Measurements from ENCODE around the gene GRIN2D. TPM values are rescaled to one million over a fixed set of nuclear protein-coding genes. Genes with fewer than 3 reads are reported as not detected.

GRIN2D gene
- total RNA-seq, 3 donors from 2014 or later = 0.26 to 0.46 (median 0.35) TPM

DNA sequence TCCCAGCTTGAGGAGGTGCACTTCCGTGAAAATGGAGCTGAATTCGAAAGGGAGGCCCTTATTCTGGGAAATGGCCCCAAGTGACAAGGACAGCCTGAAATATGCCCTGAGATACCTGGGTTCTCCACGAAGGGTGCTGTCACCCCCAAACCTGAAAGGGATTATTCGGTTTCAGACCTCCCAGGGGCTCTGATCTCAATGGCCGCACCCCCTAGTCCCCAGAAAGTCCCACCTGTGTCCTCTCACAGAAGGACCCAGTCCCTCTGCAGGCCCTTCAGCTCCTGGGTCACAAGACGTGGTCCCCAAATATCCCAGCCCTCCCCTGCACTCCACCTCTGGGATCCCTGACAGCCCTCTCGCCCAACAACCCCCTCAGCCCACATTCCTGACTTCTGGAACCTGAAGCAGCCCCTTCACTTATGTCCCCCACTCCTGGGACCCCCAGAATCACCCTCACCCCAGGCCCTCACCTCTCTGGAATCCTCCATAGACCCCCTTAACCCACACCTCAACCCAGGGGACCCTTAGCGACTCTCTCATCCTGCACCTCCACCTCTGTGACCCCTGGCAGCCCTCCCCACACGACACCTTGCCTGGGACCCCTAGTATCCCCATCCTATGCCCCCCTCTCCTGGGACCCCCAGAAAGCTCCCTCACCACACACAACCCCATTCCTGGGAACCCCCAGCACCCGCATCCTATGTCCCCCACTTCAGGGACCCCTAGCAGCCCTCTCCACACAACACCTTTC, 28.7 kb upstream of the GRIN2D start:
- H3K4me1 ChIP-seq (ENCODE audit: low read depth) = peaks cover 16% of the 10 kb centered on the region
- ATAC-seq = no peak
- peak in 2 of 3 donors; percentile 32 to 59 for DNase-seq
- intact Hi-C loops (cut with DNase I, micrococcal nuclease) = no loop called here
- H3K4me3 ChIP-seq = no peak overlapping the region
- TF ChIP-seq, protein P1, sequence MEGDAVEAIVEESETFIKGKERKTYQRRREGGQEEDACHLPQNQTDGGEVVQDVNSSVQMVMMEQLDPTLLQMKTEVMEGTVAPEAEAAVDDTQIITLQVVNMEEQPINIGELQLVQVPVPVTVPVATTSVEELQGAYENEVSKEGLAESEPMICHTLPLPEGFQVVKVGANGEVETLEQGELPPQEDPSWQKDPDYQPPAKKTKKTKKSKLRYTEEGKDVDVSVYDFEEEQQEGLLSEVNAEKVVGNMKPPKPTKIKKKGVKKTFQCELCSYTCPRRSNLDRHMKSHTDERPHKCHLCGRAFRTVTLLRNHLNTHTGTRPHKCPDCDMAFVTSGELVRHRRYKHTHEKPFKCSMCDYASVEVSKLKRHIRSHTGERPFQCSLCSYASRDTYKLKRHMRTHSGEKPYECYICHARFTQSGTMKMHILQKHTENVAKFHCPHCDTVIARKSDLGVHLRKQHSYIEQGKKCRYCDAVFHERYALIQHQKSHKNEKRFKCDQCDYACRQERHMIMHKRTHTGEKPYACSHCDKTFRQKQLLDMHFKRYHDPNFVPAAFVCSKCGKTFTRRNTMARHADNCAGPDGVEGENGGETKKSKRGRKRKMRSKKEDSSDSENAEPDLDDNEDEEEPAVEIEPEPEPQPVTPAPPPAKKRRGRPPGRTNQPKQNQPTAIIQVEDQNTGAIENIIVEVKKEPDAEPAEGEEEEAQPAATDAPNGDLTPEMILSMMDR (IDR thresholded peaks at IDR 0.05) = no peak
- H3K36me3 ChIP-seq (ENCODE audit: low read depth) = no peaks in the 10 kb centered on the region
- no peaks in the 10 kb centered on the region for H3K9me3 ChIP-seq

DNA sequence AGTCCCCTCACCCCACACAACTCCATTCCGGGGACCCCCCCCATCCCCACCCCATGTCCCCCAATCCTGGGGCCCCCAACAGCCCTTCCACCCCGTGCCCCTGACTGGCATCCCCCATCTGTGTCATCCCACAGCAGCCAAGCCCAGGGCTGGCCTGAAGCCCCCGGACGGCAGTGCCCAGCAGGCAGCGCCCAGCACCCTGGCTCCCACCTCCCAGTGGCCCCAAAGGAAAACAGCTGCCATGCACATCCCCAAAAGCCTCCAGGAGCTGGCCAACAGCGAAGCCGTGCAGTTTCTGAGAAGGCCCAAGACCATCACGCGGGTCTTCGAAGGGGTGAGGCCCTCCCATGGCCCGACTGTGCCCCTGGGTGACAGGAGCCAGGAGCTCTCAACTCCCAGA, 27.9 kb upstream of the GRIN2D start:
- DNase-seq (peak in 2 of 3 donors; percentile 38 to 59), ATAC-seq (no peak)
- TF ChIP-seq, protein P1 (IDR thresholded peaks at IDR 0.05) = no peak
- Histone ChIP-seq H3K4me1 (ENCODE audit: low read depth) (peaks cover 16% of the 10 kb centered on the region), H3K9me3 (no peaks in the 10 kb centered on the region), H3K36me3 (ENCODE audit: low read depth) (no peaks in the 10 kb centered on the region), H3K4me3 (no peak overlapping the region)
- intact Hi-C loops (cut with DNase I, micrococcal nuclease) = no loop called here

DNA sequence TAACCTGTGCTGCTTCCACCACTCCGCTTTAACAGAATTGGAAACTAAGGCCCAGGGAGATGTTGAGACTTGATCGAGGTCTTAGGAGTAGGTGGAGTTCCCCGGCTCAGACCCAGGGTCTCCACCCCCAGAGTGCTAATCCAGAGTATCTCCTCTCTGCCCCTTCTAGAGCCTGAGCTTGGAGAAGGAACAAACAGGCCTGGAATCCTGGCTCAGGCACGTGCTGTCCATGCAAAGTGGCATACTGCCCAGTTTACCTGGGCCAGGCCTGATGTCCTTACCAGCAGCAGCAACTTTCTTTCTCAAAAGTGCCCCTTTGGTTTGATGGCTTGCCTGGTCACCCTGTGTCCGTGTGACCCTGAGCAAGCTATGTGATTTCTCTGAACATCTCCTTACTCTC, 25.6 kb upstream of the GRIN2D start:
- ATAC-seq = no peak
- no peaks in the 10 kb centered on the region for H3K9me3 ChIP-seq
- intact Hi-C loops (cut with DNase I, micrococcal nuclease) = no loop called here
- peak in 1 of 3 donors; percentile 35 for DNase-seq
- H3K4me3 ChIP-seq = no peak overlapping the region
- H3K36me3 ChIP-seq (ENCODE audit: low read depth) = no peaks in the 10 kb centered on the region
- TF ChIP-seq, protein P1 (IDR thresholded peaks at IDR 0.05) = no peak
- H3K4me1 ChIP-seq (ENCODE audit: low read depth) = peaks cover 16% of the 10 kb centered on the region

DNA sequence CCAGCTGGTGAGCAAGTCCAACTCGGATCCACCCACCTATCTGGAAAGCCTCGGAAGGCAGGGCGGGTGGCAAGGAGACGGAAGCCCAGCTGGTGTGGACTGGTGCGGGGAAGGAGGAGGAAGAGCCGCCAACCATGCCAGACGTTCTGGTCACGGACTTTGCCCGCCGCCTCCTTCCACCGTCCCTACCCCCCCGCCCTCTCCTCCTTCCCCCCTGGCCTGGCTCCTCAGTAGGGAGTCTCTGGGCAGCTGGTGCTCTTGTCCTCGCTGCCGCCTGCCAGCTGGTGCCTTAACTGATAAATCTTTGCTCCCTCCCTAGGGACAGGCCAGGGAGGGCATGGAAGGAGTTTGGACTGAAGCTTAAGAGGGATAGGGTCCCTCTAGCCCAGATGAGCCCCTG, 24.5 kb upstream of the GRIN2D start:
- Histone ChIP-seq H3K4me3 (no peak overlapping the region), H3K36me3 (ENCODE audit: low read depth) (no peaks in the 10 kb centered on the region), H3K9me3 (no peaks in the 10 kb centered on the region), H3K4me1 (ENCODE audit: low read depth) (peaks cover 16% of the 10 kb centered on the region)
- DNase-seq (peak; percentile 84 to 88 (median 86)), ATAC-seq (peak; percentile 67)
- intact Hi-C loops (cut with DNase I, micrococcal nuclease) = no loop called here
- TF ChIP-seq, protein P1 (IDR thresholded peaks at IDR 0.05) = no peak

DNA sequence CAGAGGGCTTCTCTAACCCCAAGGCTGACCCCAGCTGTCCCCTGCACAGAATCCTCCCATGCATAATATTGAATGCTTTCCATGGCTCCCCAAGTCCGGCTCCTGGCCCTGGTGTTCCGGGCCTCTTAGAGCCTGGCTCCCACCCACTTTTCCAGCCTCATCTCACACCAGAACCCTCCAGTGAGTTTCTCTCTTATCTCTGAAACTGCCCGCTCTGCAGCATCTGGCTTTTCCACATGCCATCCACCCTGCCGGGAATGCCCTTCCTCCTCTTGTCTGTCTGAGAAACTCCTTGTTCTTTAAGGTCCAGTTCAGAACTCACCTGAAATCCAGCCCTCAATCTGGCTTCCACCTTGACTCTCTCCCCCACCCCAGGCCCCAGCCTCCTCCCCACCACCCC, 22.5 kb upstream of the GRIN2D start:
- ATAC-seq (no peak), DNase-seq (no peak)
- Histone ChIP-seq H3K4me3 (no peak overlapping the region), H3K9me3 (no peaks in the 10 kb centered on the region), H3K36me3 (ENCODE audit: low read depth) (no peaks in the 10 kb centered on the region), H3K4me1 (ENCODE audit: low read depth) (peaks cover 16% of the 10 kb centered on the region)
- intact Hi-C loops (cut with DNase I, micrococcal nuclease) = no loop called here
- TF ChIP-seq, protein P1 (IDR thresholded peaks at IDR 0.05) = no peak
